GM15510 (cell line): ENCODE data around the gene TAB2.

Experiments
- POLR2A ChIP-seq: IDR thresholded peaks from 3 replicates; pipeline ENCODE4 v1.6.1; 2011; ENCODE audit warnings: borderline replicate concordance; ENCODE audit not compliant: insufficient read length; ENCODE audit errors: extremely low read depth

Gene TAB2

DNA sequence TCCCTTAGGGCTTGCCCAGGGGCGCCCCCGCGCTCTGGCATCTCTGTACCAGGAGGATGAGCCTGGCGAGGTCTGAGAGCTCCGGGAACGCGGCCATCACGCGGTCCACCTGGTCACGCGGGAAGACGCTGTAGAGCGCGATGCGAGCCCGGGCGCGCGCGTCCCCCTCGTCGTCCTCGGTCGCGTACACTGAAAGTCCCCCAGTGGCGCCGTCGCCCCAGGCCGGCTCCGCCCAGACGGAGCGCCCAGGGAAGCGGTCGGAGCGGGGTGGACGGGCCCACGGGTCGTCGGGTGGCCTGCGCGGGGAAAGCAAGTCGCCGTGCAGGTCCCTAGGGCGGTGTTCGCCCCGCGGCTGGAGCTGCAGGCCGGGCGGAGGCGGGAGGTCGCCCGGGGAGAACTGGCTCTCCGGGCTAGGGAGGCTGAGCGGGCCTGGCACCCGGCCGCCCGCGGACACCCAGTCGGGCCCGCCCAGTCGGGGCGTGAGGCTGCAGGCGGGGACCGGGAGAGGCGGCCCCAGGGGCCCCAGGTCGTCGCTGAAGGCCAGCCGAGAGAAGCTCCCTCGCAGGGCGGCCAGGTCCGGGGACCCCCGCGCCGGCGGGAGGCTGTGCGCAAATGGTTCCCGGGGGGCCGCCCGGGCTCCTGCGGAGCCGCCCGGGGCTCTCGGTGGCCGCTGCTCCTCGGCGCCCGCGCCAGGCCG is 133.3 kb downstream of the TAB2 start:
- no peak for TF ChIP-seq POLR2A

DNA sequence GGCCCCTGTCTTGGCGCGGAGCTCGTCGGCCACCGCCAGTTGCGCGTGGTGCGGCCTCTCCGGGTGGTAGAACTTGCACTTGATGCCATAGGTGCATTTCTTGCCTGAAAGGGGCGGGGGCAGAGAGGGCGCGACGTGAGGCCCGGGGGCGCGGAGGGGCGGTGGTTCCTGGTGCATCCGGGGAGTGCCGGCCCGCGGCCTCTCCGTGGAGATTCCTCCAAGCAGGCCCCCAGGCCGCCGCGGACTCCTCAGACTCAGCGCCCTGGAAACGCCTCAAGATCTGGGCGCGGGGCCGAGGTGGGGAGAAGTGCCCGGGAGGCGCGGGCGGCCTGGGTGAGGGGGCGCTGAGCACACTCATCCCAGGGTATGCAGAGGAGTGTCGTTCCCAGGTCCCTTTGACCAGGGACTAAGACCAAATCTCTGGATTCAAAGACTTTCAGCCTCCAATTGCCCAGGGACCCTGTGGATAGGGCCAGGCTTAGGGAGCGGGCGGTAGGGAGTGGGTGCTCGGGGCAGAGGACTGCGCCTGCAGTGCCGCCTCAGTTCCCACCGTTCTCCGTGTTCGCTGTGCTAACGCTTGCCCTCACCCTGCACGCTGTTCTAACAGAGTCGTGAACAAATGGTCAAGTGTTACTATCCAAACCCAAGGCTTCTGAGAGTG is 134.0 kb downstream of the TAB2 start:
- TF ChIP-seq POLR2A = no peak

DNA sequence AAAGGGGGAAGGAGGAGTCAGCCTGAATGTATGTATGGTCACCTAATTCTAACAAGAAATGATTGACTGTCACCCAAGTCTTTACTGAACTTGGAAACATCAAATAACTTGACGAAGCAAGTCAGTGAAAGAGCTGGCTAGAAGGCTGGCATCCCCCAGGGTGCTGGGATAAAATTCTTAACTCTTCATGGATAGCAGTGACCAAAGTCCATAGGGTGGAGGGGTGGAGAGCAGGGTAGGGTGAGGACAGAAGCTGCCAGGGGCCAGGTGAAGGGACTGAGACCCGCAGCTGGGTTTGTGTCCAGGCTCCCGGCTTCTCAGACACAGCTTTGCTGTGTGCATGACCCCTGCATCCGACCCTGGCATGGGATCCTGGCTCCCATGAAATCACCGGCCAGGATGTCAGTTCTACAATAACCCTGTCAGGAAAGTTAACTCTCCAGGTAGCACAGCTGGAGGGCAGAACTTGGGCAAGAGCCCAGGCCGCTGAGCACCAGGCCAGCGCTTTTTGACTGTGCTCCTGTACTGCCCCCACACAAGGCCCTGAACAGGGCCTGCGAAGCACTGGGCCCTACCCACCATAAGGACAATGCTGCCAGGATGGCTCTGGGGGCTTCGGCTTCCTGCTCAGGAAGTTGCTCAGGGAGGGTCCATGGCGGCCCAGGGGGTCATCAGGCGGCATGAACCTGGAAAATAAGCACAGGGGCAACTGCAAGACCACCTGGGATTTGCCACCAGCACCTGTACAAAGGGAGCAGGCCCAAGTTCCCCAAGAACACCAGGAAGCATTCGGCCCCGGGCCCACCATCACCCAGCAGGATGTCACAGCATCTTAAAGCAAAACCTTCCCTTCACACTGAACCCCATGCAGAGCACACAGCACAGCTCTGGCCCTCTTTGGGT is 134.8 kb downstream of the TAB2 start:
- no peak for TF ChIP-seq POLR2A

DNA sequence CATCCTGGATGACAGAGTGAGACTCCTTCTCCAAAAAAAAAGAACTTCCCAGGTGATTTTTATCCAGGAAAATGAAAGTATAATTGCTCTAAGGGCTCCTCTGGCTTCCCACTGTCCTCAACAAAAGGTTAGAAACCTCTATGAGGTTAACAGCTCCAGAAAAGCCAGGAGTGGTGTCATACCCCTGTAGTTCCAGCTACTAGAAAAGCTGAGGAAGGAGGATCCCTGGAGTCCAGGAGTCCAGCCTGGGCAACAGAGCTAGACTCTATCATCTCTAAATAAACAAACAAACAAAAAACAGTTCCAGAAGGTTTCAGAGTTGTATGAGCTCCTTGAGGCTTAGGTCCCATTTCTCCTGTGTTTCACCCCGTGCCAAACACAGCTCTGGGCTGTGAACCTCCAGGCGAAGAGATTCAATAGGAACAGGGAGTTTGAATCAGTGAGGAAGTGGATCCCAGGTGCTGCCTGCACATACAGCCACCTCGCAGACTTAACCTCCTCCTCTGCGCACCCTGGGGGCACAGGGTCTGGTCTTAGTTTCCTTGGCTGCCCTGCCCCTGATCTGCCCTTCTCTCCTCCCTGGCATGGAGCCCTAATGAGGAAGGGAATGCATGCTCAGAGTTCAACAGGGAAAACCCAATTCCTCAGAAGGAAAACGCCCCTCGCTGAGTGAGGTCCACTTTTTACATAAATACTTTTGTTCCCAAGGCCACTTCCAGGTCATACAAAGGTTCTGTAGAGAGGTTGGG is 136.3 kb downstream of the TAB2 start:
- no peak for TF ChIP-seq POLR2A

DNA sequence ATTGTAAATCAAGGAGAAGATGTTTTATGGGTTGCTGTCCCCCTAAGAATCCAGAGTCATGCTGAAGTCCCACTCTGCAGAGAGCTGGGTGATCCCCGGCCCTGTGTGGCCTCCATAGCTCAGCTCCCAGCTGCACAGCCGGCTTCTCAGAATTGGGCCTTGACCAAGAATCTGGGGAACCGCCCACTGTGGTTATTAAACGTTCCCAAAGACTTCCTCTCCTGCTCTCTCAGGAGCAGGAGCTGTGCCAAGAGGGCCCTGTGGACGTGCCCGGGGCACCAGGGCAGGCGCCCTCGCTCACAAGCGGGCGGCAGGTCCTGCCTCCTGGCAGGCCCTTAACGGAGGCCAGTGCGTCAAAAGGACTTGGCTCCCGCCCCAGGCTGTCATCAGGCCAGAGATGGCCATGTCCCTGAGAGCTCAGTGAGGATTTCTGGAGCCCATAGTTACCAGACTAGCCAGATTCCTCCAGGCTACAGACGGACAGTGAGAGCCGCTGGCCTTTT is 136.9 kb downstream of the TAB2 start:
- TF ChIP-seq POLR2A = no peak

DNA sequence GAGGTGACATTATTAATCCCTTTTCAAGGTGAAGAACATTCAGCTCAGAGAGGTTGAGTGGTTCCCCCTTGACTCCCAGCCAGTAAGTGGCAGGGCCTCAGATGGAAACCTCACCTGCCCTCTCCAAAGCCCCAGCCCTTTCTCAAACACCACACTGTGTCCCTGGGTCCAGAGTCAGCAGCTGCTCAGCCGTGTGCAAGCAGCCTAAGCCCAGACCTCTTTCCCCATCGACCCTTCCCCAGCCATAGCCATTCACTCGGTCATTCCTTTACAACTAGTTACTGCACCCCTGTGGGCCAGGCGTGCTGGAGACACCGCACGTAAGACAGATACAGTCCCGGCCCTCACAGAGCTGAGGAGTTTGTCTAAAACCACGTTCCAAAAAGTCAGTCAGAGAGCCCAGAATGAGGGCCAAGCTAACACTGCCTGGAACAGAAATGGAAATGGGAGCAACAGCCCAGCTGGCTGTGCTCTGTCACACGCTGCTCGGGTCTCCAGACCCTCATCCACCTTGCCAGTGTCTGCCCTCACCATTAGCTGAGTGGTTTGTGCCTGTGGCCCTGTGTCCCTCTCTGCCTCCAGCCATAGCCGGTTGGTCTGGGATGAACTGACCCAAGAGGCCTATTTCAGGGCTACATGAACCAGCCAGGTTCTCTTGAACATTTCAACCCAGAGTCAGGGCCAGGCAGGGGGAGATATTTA is 137.7 kb downstream of the TAB2 start:
- TF ChIP-seq POLR2A = no peak

DNA sequence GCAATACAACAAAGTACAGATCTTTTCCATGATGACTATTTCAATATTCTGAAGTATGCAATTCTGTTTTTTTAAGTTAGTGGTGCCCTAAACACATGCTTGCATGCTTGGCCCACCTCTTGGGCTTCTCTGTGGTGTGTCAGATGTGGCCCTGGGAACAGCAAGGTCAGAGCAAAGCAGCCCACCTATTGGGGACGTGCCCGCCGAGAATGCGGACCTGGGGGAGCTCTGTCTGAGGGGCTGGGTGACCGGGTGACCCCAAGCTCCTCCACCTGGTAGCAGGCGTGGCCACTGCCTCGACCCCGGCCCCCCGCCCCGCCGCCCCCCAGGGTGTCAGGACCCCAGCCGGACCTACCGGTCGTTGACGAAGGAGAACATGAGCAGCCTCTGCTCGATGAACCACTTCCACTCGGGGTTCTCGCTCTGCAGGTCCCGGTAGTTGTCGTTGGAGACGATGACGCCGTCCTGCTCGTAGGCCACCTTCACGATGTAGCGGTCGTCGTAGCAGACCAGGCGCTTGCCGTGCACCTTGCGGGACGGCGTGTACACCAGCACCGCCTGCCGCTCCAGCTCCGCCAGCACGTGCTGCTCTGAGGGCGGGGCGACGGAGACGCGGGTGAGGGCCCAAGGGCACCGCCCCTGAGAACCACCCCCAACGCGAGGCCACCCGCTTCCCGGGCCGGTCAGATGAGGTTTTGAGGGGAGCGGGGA is 139.0 kb downstream of the TAB2 start:
- TF ChIP-seq POLR2A = no peak

DNA sequence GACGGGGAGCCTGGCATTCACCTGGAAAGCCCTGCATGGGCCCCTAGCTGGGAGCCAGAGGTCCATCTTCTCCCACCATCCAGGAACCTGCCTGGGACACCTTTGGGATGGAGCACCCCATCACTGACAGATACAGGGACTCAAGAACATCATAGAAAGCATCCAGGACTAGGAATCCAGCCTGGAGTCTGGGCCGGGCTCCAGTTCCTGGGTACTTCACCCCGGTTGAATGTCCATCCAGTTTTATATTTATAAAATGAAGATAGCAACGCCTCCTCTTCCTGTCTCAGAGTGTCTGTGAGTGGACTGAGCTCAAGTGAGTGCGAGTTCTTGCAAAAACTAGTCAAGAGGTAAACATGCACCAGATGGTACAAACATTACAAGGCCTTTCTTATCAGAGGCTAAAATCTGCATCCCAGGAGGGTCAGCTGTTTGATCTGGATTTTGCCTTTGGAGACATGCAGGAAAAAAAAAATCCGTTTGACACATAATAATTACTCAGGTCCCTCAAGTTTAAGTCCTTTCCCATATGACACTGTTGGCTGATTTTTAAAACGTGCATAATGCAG is 139.9 kb downstream of the TAB2 start:
- no peak for TF ChIP-seq POLR2A

DNA sequence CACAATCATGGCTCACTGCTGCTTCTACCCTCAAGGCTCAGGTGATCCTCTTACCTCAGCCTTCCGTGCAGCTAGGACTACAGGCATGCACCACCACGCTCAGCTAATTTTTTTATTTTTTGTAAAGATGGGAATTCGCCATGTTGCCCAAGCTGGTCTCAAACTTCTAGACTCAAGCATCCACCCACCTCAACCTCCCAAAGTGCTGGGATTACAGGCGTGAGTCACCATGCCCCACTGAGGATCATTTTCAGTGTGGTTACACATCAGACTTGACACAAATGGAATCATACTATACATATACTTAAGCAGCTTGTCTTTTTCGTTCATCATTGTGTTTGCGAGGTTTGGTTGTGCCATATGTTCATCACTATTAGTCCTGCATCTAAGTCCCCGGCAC is 140.7 kb downstream of the TAB2 start:
- TF ChIP-seq POLR2A = no peak

DNA sequence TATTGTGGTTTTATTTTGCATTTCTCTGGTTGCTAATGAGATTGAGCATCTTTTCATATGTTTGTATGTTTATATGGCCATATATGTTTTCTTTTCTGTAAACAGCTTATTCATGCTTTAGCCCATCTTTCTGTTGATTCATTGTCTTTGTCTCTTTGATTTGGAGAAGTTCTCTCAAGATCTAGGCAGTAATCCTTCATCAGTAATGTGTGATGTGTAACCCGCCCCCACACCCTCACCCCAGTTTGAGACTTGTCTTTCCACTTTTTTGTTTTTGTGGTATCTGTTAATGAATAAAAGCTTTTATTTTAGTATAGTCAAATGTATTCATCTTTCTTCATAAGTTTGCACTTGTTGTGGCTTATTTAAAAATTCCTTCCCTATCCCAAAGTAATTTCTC is 141.3 kb downstream of the TAB2 start:
- TF ChIP-seq POLR2A = no peak

DNA sequence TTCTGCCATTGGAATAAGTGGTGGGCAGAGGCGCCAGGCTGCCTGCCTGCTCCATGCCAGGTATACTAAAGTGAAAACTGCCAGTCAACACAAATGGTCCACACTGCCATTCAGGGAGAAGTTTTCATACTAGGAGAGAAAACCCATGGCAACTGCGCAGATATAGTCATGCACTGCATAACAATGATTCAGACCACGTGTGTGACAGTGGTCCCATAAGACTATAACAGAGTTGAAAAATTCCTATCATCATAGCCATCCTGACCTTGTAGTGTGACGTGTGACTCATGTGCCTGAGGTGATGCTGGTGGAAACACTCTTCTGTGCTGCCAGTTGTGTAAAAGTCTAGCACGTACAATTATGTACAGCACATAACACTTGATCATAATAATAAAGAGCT is 142.2 kb downstream of the TAB2 start:
- no peak for TF ChIP-seq POLR2A
